DND-41 (cell line): ENCODE measurements around the gene VPS13A.

Experiments used
- ATAC-seq: fragments of 200-7000 bp; cut with Tn5 transposase; 3 replicates; pipeline ENCODE4 v1.9.1; 2021; ENCODE audit warnings: low read depth; ENCODE audit not compliant: insufficient read depth
- DNase-seq: peaks from one replicate; pipeline ENCODE4 v3.0.0-alpha.2; 2020
- H2AFZ ChIP-seq: 2 replicates; pipeline ENCODE4 v1.6.0; 2012; ENCODE audit warnings: low read depth, low read length
- H3K27ac ChIP-seq: 2 replicates; pipeline ENCODE4 v1.5.1; 2012; ENCODE audit warnings: low read length, inconsistent platforms
- H3K27me3 ChIP-seq: fragments of 200-600 bp; sonication (generic); 2 replicates; pipeline ENCODE4 v1.6.0; 2012; ENCODE audit warnings: low read length, mild to moderate bottlenecking, inconsistent platforms; ENCODE audit not compliant: insufficient read depth, poor library complexity
- H3K36me3 ChIP-seq: 2 replicates; pipeline ENCODE4 v1.5.1; 2012; ENCODE audit warnings: low read length, inconsistent platforms; ENCODE audit not compliant: insufficient read depth
- H3K4me1 ChIP-seq: 2 replicates; pipeline ENCODE4 v1.5.1; 2012; ENCODE audit warnings: mild to moderate bottlenecking, low read length; ENCODE audit not compliant: insufficient read depth
- H3K4me2 ChIP-seq: 2 replicates; pipeline ENCODE4 v1.6.0; 2012; ENCODE audit warnings: mild to moderate bottlenecking, moderate library complexity, low read length, inconsistent platforms; ENCODE audit not compliant: insufficient read depth
- H3K4me3 ChIP-seq, 2 experiments: fragments of 200-600 bp in 1 of 2; shearing (Covaris generic) in 1 of 2; 2 replicates each; pipeline ENCODE4 v1.5.1; 2012 to 2016; ENCODE audit warnings: inconsistent platforms in 2 of 2, low read length in 2 of 2, mild to moderate bottlenecking in 2 of 2, low read depth in 1 of 2, moderate library complexity in 1 of 2
- H3K79me2 ChIP-seq: 2 replicates; pipeline ENCODE4 v1.6.0; 2012; ENCODE audit warnings: low read length, inconsistent platforms; ENCODE audit not compliant: insufficient read depth
- H3K9ac ChIP-seq: 2 replicates; pipeline ENCODE4 v1.6.0; 2012; ENCODE audit warnings: low read depth, mild to moderate bottlenecking, inconsistent platforms, low read length, moderate library complexity
- H3K9me3 ChIP-seq: 2 replicates; pipeline ENCODE4 v1.5.1; 2012; ENCODE audit warnings: low read length, moderate library complexity, mild to moderate bottlenecking, inconsistent platforms; ENCODE audit not compliant: insufficient read depth, severe bottlenecking
- H4K20me1 ChIP-seq: 2 replicates; pipeline ENCODE4 v1.6.0; 2012; ENCODE audit warnings: low read length; ENCODE audit not compliant: insufficient read depth
- EZH2 ChIP-seq: IDR thresholded peaks from 3 replicates; pipeline ENCODE4 v1.6.1; 2012; ENCODE audit warnings: borderline replicate concordance, low read depth, mild to moderate bottlenecking, moderate library complexity, low read length, inconsistent platforms; ENCODE audit not compliant: severe bottlenecking
- TF ChIP-seq, protein P1 (sequence below): IDR thresholded peaks from 2 replicates; pipeline ENCODE4 v1.5.1; 2012; ENCODE audit warnings: borderline replicate concordance, low read length, moderate library complexity, mild to moderate bottlenecking; ENCODE audit not compliant: poor library complexity, severe bottlenecking; ENCODE audit errors: extremely low read depth

The VPS13A gene

DNA sequence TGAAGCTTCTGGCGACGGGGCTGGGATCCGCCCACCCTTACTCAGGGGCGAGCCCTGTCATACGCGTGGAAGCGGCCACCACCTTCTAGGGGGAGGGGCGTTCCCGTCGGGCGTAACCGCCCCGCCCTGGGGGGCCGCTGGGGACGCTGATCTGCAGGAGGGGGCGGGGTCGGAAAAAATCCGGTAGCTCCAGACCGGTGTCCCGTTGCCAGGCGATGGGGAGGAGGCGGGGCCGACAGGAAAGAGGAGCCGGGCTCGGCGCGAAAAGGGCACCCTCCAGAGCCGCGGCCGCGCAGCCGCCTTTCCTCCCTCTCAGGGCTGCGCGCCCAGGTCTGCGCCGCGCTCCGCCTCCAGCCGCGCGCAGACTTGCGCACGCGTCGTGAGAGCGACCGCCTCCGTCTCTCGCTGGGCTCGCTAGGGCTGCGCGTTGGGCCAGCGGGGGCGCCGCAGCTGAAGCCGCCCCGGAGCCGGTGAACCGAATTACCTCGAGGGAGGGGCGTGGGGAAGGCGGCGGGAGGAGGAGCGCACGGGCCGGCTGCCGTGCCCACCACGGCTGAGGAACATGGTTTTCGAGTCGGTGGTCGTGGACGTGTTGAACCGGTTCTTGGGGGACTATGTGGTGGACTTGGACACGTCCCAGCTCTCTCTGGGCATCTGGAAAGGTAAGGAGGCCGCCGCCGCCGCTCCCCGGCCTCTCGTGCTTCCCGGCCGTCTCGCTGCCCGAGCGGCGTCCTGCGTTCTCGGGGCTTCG lies at the start of gene VPS13A:
VPS13A (plus strand) TSS at position 392 of the 751 bp plus-strand sequence; CDS start at position 563, 171 bp downstream.
- Histone ChIP-seq H3K9me3 (no peaks in the 10 kb centered on the region), H3K9ac (peak within 1 kb of the TSS; percentile 69), H4K20me1 (peaks cover 11% of the 10 kb centered on the region; the same call in 1 of the 2 replicates), H3K27me3 (no peaks in the 10 kb centered on the region), H3K4me1 (peaks cover 25% of the 10 kb centered on the region), H2AFZ (peak within 1 kb of the TSS; percentile 83), H3K27ac (peak within 1 kb of the TSS; percentile 73), H3K79me2 (peaks cover 46% of the 10 kb centered on the region), H3K4me3 (peak within 1 kb of the TSS; percentile 65 to 68), H3K4me2 (peak within 1 kb of the TSS; percentile 66), H3K36me3 (no peaks in the 10 kb centered on the region; the same call in 1 of the 2 replicates)
- TF ChIP-seq, protein P1, sequence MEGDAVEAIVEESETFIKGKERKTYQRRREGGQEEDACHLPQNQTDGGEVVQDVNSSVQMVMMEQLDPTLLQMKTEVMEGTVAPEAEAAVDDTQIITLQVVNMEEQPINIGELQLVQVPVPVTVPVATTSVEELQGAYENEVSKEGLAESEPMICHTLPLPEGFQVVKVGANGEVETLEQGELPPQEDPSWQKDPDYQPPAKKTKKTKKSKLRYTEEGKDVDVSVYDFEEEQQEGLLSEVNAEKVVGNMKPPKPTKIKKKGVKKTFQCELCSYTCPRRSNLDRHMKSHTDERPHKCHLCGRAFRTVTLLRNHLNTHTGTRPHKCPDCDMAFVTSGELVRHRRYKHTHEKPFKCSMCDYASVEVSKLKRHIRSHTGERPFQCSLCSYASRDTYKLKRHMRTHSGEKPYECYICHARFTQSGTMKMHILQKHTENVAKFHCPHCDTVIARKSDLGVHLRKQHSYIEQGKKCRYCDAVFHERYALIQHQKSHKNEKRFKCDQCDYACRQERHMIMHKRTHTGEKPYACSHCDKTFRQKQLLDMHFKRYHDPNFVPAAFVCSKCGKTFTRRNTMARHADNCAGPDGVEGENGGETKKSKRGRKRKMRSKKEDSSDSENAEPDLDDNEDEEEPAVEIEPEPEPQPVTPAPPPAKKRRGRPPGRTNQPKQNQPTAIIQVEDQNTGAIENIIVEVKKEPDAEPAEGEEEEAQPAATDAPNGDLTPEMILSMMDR: peak; percentile 44
- no peak for TF ChIP-seq EZH2
- DNase-seq (peak; percentile 97), ATAC-seq (peak; percentile 88)

DNA sequence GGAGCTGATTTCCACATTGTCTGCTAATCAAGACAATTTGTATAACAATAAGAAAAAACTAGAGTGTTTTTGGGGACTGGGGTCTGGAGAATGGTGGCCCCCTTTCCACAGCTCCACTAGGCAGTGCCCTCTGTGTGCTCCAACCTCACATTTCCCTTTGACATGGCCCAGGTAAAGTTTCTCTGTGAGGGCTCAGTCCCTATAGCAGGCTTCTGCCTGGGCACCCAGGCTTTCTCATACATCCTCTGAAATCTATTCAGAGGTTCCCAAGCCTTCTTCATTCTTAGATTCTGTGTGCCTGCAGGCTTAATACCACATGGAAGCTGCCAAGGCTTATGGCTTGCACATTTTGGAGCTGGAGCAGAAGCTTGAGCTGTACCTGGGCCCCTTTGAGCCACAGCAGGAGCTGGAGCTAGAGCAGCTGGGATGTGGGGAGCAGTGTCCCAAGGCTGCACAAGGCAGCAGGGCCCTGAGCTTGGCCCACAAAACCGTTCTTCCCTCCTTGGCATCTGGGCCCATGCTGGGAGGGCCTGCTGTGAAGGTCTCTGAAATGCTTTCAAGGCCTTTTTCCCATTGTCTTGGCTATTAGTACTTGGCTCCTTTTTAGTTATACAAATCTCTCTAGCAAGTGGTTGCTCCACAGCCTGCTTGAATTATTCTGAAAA lies 49.1 kb upstream of the VPS13A start:
- Histone ChIP-seq H3K4me2 (no peak overlapping the region), H3K9me3 (no peaks in the 10 kb centered on the region), H4K20me1 (no peaks in the 10 kb centered on the region), H3K4me3 (no peak overlapping the region), H3K9ac (no peak overlapping the region), H3K36me3 (no peaks in the 10 kb centered on the region), H3K27ac (no peak overlapping the region), H3K79me2 (no peaks in the 10 kb centered on the region), H3K27me3 (no peaks in the 10 kb centered on the region), H2AFZ (no peak overlapping the region), H3K4me1 (no peaks in the 10 kb centered on the region)
- no peak for DNase-seq
- ATAC-seq: no peak
- no peak for TF ChIP-seq EZH2
- TF ChIP-seq, protein P1: no peak

DNA sequence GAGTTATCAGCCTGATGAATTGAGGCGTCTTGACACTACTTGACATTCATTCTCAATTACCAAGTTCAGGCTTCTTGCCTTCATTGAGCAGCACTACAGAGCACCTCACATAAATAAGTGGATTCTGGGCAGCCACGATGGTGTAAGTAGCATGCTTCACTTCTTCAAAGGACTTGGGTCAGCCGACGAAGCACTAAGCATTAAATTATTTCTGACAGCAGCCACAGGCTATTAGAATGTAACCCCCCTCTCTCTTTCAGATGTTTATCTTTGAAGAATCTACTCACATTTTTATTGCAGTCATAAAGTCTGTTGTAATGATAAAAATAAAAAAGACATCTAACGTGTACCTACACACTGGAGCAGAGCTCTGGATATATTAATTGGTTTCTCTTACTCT lies 45.9 kb upstream of the VPS13A start:
- Histone ChIP-seq H3K36me3 (no peaks in the 10 kb centered on the region), H2AFZ (no peak overlapping the region), H3K27me3 (no peaks in the 10 kb centered on the region), H3K4me2 (no peak overlapping the region), H3K79me2 (no peaks in the 10 kb centered on the region), H4K20me1 (no peaks in the 10 kb centered on the region), H3K4me3 (no peak overlapping the region), H3K27ac (no peak overlapping the region), H3K4me1 (no peaks in the 10 kb centered on the region), H3K9me3 (no peaks in the 10 kb centered on the region), H3K9ac (no peak overlapping the region)
- ATAC-seq (no peak), DNase-seq (no peak)
- no peak for TF ChIP-seq EZH2
- TF ChIP-seq, protein P1: no peak
